Small intestine (tissue), 7 donors: ENCODE results near the gene MCUR1. TPM values are rescaled to one million over a fixed set of nuclear protein-coding genes. Genes with fewer than 3 reads are reported as not detected.

Experiments used
- DNase-seq, 2 donors: peaks; one replicate each; pipeline versions ENCODE4 v3.0.0 to v3.0.0-alpha.2; 2013
- FAIRE-seq: peaks from 2 replicates; lab custom pipeline; 2012; peaks lifted over from hg19 to GRCh38; lab: Jason Lieb, UNC
- H3K27ac ChIP-seq, 3 donors: one replicate each; pipeline ENCODE4 v1.5.1; 2013; ENCODE audit warnings: low read length in 2 of 3, mild to moderate bottlenecking in 2 of 3, control low read depth in 1 of 3, inconsistent platforms in 1 of 3, low read depth in 1 of 3, moderate library complexity in 1 of 3
- H3K27me3 ChIP-seq, 3 donors: one replicate each; pipeline ENCODE4 v1.6.1; 2013; ENCODE audit warnings: low read length in 3 of 3, inconsistent platforms in 1 of 3; ENCODE audit not compliant: control insufficient read depth in 3 of 3, insufficient read depth in 3 of 3
- H3K36me3 ChIP-seq, 3 donors: one replicate each; pipeline ENCODE4 v1.6.1; 2013; ENCODE audit warnings: low read length in 3 of 3, inconsistent platforms in 1 of 3, low read depth in 1 of 3, mild to moderate bottlenecking in 1 of 3, moderate library complexity in 1 of 3; ENCODE audit not compliant: control insufficient read depth in 3 of 3, insufficient read depth in 2 of 3
- H3K4me1 ChIP-seq, 3 donors: one replicate each; pipeline ENCODE4 v1.6.1; 2013; ENCODE audit warnings: low read length in 2 of 3, inconsistent platforms in 1 of 3, low read depth in 1 of 3, mild to moderate bottlenecking in 1 of 3, moderate library complexity in 1 of 3; ENCODE audit not compliant: control insufficient read depth in 3 of 3, insufficient read depth in 2 of 3
- H3K4me3 ChIP-seq, 3 donors: one replicate each; pipeline ENCODE4 v1.5.1; 2013; ENCODE audit warnings: low read length in 3 of 3, control low read depth in 1 of 3, inconsistent platforms in 1 of 3, low read depth in 1 of 3, mild to moderate bottlenecking in 1 of 3, moderate library complexity in 1 of 3
- H3K9me3 ChIP-seq, 2 donors: one replicate each; pipeline ENCODE4 v1.6.1; 2013; ENCODE audit warnings: low read depth in 1 of 2, low read length in 1 of 2; ENCODE audit not compliant: control insufficient read depth in 2 of 2, insufficient read depth in 1 of 2
- WGBS, 3 donors: extraction: QIAGEN DNeasy Blood & Tissue Kit; methylation state at CpG; one replicate each; pipeline ENCODE4 v1.1.7; 2013; 5-methylcytosine and 5-hydroxymethylcytosine counted together
- polyA plus RNA-seq, 4 donors: library from polyadenylated mRNA; stranded (reverse) in 3 of 4; unstranded in 1 of 4; fragments of 200-250 nt in 3 of 4; fragments of 120-200 nt in 1 of 4; gene quantifications; one replicate each; pipeline versions ENCODE4 v1.2.1 to v1.2.3, GENCODE V29; 2013
- donor health status: healthy with polysubstance abuse.
- donor health status: control.
- donor health status: control.
- donor health status: Bipolar disorder and iron deficiency.
- donor health status: healthy.

The MCUR1 gene
- polyA plus RNA-seq, 4 donors, result 15.6 to 83.2 (median 52.3) TPM

DNA sequence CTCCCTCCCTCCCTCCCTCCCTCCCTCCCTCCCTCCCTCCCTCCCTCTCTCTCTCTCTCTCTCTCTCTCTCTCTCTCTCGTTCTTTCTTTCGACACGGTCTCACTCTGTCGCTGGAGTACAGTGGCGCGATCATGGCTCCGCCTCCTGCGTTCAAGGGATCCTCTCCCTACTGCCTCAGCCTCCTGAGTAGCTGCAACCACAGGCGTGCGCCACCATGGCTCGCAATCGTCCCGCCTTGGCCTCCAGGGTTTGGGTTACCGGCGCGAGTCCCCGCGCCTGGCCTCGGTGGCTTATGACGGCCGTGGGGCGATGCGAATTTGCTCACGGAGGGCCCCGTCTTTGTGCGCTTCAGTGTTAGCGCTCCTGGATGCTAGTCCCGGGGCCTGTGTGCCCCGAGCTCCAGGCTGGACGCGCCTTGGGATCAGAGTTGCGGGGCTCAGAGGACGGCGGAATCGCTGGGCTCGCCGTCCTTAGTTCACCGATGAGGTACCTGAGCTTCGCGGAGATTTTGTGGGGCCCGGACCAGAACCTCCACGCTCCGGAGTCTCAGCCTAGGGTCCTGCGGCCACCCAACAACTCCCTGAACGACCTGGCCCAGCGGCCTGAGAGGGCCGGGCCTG, 45.2 kb downstream of the MCUR1 start:
- DNase-seq, result no peak

DNA sequence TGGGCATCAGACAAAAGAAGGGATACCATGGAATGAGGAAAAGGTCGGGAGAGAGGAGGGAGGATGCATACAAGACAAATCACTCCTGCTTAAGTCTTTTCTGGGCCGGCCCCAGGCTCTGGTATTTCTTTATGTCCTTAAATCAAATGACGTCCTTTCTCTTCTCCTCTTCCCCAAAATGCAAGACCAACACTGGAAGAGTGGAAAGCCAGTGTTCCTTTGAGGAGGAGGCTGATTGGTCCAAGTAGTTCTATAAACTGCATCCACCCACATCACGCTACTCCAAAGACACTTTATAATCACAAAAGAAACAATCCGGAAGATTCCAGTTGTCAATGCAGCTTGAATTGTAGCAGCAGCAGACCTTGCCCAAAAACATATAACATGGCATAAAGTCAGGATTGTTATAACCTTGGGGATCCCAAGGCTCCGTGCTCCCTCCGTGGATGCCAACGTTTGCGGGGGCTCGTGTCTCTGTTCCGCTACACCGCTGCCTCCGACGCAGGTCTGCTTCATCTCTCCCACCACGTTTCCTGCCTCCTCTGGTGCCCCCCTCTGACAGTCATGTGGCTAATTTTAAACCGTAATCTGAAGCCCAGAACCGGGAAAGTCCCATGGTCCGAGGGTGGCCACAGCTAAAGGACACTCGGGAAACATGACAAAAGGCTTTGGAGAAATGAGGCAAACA, 47.1 kb downstream of the MCUR1 start:
- FAIRE-seq (no peak), DNase-seq (peak in 1 of 2 donors; percentile 35)
- Histone ChIP-seq H3K4me1 (peaks cover 0 to 4% (median 0%) of the 10 kb centered on the region in 3 donors), H3K36me3 (no peaks in the 10 kb centered on the region), H3K27ac (peak overlapping the region in 2 of 3 donors; percentile 13 to 26), H3K4me3 (no peak overlapping the region), H3K9me3 (peaks cover 0 to 5% of the 10 kb centered on the region in 2 donors), H3K27me3 (no peaks in the 10 kb centered on the region)
- WGBS, 3 donors, result 28 to 52% (median 44%) methylated on average over 19 of the region's 19 CpGs

More for the DNA sequence above, 45.2 kb downstream of the MCUR1 start:
- H3K27me3 ChIP-seq, result no peaks in the 10 kb centered on the region
- H3K36me3 ChIP-seq, result no peaks in the 10 kb centered on the region
- WGBS, 3 donors, result 96 to 98% (median 98%) methylated on average over 44 to 47 of the region's 47 CpGs
- H3K4me1 ChIP-seq, result no peaks in the 10 kb centered on the region
- FAIRE-seq, result no peak
- no peak overlapping the region for H3K27ac ChIP-seq
- no peak overlapping the region for H3K4me3 ChIP-seq
- H3K9me3 ChIP-seq, result peaks cover 0 to under 1% of the 10 kb centered on the region in 2 donors

DNA sequence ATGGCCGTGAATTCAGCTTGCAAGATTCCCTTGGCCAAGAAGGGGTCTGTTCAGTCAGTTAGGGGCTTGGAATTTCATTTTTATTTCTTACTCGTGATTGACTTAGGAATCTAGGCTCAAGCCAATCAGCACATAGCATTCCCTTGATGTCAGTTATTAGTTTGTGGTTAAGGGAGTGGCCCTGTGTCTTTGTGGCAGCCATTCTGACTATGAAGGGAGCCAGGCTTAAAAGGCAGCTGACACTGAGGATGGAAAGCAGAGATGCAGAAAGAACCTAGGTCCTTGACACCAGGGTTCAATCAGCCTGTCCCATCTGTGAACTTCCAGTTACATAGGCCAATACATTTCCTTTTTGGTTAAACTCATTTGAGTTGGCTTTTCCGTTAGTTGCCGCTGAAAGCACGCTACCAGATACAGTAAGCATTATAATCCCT, 48.1 kb downstream of the MCUR1 start:
- peaks cover 0 to 4% (median 0%) of the 10 kb centered on the region in 3 donors for H3K4me1 ChIP-seq
- H3K27me3 ChIP-seq, result no peaks in the 10 kb centered on the region
- DNase-seq, result no peak
- no peaks in the 10 kb centered on the region for H3K36me3 ChIP-seq
- H3K27ac ChIP-seq, result no peak overlapping the region
- WGBS, 3 donors, result 66 to 72% (median 69%) methylated on average over 5 of the region's 5 CpGs
- peaks cover 0 to 5% of the 10 kb centered on the region in 2 donors for H3K9me3 ChIP-seq
- FAIRE-seq, result no peak
- H3K4me3 ChIP-seq, result no peak overlapping the region

DNA sequence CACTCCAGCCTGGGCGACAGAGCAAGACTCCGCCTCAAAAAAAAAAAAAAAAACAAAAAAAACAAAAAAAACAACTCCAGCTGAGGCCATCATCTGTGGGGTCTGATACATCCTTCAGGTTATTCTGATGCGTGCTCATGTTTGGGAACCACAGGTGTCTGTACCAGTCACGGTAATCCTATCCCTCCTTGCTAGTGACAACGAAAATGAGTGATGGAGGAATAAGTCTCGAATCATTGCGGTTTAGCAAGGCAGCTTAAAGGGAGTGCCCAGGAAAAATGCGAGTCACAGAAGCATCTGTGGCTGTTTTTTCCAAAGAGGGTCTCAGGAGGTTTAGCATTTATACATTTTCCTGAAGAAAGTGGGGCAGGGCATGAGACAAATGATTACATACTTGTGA, 48.8 kb downstream of the MCUR1 start:
- H3K4me3 ChIP-seq, result no peak overlapping the region
- H3K9me3 ChIP-seq, result peaks cover 0 to 5% of the 10 kb centered on the region in 2 donors
- peaks cover 0 to 4% (median 0%) of the 10 kb centered on the region in 3 donors for H3K4me1 ChIP-seq
- FAIRE-seq (no peak), DNase-seq (no peak)
- no peaks in the 10 kb centered on the region for H3K27me3 ChIP-seq
- 78 to 91% (median 84%) methylated on average over 7 to 8 of the region's 8 CpGs for WGBS, 3 donors
- no peaks in the 10 kb centered on the region for H3K36me3 ChIP-seq
- H3K27ac ChIP-seq, result no peak overlapping the region

DNA sequence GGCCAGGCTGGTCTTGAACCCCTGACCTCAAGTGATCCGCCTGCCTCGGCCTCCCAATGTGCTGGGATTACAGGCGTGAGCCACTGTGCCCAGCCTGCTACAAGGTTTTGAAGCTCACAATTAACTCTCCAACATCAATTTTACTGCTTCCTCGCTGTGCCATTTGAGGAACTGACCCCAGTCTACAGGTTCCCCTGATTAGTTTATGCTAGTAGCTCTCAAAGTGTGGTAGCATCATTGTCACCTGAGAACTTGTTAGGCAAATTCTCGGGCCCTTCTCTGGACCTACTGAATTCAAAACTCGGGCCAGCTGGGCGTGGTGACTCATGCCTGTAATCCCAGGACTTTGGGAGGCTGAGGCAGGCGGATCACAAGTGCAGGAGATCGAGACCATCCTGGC, 49.4 kb downstream of the MCUR1 start:
- H3K27ac ChIP-seq, result no peak overlapping the region
- no peaks in the 10 kb centered on the region for H3K27me3 ChIP-seq
- FAIRE-seq, result no peak
- no peaks in the 10 kb centered on the region for H3K36me3 ChIP-seq
- H3K9me3 ChIP-seq, result peaks cover 0 to 5% of the 10 kb centered on the region in 2 donors
- no peak for DNase-seq
- 88 to 91% (median 89%) methylated on average over 9 of the region's 9 CpGs for WGBS, 3 donors
- peaks cover 0 to 4% (median 0%) of the 10 kb centered on the region in 3 donors for H3K4me1 ChIP-seq
- no peak overlapping the region for H3K4me3 ChIP-seq

GRCh38 chr6:13763740-13764381, 50.5 kb downstream of the MCUR1 start:
- peaks cover 0 to 4% (median 0%) of the 10 kb centered on the region in 3 donors for H3K4me1 ChIP-seq

DNA sequence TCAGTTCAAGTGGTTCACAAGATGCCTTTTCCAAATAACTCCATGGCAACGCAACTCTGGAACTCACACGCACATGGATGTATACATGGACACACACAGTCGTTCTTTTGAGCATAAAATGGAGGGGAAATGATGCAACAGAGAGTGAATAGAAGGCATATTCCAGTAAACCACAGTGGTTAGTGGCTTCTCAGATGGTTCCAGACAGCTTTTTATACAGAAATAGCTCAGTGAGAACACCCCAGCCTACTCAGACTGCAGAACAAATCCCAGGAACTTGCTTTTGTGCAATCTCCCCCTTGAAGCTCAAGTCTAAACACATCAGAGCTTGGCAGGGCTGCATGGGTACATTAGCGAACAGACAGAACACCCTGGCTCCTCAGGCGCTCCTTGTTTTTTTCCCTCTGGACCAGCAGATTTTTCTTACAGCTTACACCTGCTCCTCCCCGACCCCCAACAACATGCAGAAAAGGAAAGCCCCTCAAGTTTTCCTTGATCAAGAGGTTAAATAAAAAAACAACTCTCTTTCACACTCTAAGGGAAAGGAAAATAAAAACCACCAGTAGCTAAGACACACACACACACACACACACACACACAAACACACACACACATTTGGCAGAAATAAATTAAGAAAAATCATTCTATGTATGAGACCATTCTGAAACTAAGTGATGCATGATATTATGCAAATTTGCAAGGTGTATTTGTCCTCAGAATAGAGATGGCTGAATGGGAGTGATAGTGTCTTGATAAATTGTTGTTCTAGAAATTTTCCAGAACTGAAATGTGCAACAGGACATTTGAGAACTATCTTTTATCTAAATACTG, 51.5 kb downstream of the MCUR1 start:
- H3K4me3 ChIP-seq, result no peak overlapping the region
- H3K36me3 ChIP-seq, result no peaks in the 10 kb centered on the region
- FAIRE-seq (no peak), DNase-seq (peak; percentile 20 to 36)
- no peaks in the 10 kb centered on the region for H3K27me3 ChIP-seq
- 41 to 76% (median 56%) methylated on average over 6 of the region's 6 CpGs for WGBS, 3 donors
- H3K4me1 ChIP-seq, result peaks cover 0 to 4% (median 0%) of the 10 kb centered on the region in 3 donors
- peaks cover 0 to 5% of the 10 kb centered on the region in 2 donors for H3K9me3 ChIP-seq
- peak overlapping the region in 2 of 3 donors; percentile 11 to 45 for H3K27ac ChIP-seq

More at GRCh38 chr6:13763740-13764381, 50.5 kb downstream of the MCUR1 start:
- Histone ChIP-seq H3K27ac (no peak overlapping the region), H3K27me3 (no peaks in the 10 kb centered on the region), H3K36me3 (no peaks in the 10 kb centered on the region), H3K4me3 (no peak overlapping the region), H3K9me3 (peaks cover 0 to 5% of the 10 kb centered on the region in 2 donors)
- WGBS, 3 donors, result 74 to 84% (median 74%) methylated on average over 5 of the region's 5 CpGs
- no peak for FAIRE-seq
- DNase-seq, result no peak
